Neural progenitor cell (in vitro differentiated cells): Measurements from ENCODE around the gene BOK.

Experiments used
- EZH2 ChIP-seq: fragments of 200-600 bp; sonication (generic); IDR thresholded peaks from 2 replicates; pipeline ENCODE4 v1.6.1; 2017; ENCODE audit warnings: antibody characterized with exemption, mild to moderate bottlenecking, moderate library complexity
- TF ChIP-seq, protein P1 (sequence below): fragments of 200-600 bp; sonication (generic); IDR thresholded peaks from 2 replicates; pipeline ENCODE4 v1.5.1; 2017; ENCODE audit warnings: antibody characterized with exemption, mild to moderate bottlenecking

DNA sequence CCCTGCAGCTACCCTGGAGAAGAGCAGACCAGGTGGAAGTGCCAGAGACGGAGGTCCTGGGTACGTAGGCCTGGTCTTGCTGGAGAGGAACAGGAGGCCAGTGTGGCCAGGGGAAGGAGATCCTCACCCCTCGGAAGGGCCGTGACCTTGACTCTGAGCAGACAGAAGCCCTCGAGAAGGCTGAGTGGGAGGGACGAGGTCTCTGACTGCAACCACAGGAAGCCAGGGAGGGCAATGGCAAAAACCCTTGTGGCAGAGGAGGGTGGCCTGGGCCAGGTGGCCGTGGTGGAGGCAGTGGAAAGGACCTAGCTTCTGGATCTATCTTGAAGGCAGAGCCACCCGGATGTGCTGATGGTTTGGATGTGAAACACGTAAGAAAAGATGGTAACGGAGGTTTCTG is 50.3 kb downstream of the BOK start:
- TF ChIP-seq, protein P1, sequence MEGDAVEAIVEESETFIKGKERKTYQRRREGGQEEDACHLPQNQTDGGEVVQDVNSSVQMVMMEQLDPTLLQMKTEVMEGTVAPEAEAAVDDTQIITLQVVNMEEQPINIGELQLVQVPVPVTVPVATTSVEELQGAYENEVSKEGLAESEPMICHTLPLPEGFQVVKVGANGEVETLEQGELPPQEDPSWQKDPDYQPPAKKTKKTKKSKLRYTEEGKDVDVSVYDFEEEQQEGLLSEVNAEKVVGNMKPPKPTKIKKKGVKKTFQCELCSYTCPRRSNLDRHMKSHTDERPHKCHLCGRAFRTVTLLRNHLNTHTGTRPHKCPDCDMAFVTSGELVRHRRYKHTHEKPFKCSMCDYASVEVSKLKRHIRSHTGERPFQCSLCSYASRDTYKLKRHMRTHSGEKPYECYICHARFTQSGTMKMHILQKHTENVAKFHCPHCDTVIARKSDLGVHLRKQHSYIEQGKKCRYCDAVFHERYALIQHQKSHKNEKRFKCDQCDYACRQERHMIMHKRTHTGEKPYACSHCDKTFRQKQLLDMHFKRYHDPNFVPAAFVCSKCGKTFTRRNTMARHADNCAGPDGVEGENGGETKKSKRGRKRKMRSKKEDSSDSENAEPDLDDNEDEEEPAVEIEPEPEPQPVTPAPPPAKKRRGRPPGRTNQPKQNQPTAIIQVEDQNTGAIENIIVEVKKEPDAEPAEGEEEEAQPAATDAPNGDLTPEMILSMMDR = no peak
- TF ChIP-seq EZH2 = no peak
